Stimulated activated naive B cell treated with anti-CD40 and anti-IgM and Interleukin-4, amounts not matched to agents 10 μg/mL and 1 μg/mL and 100 μg/mL, for 72 hours (primary cell): Measurements from ENCODE around the gene EXOC3L1.

Experiments
- ATAC-seq, 2 donors: fragments of 150-1000 bp; cut with Tn5 transposase; replicated peaks; 2 replicates each; pipeline ENCODE4 v1.10.0; 2021; ENCODE audit warnings: moderate library complexity in 1 of 2
- DNase-seq: peaks from one replicate; pipeline ENCODE4 v3.0.0; 2021
- H3K27ac Mint-ChIP-seq: one replicate; pipeline ENCODE4 v1.8.0; 2022; ENCODE audit warnings: mild to moderate bottlenecking, mixed read lengths
- H3K27me3 Mint-ChIP-seq, 2 donors: one replicate each; pipeline ENCODE4 v1.8.0; 2022; ENCODE audit warnings: mixed read lengths in 2 of 2
- H3K36me3 Mint-ChIP-seq, 2 donors: one replicate each; pipeline ENCODE4 v1.8.0; 2022; ENCODE audit warnings: mixed read lengths in 2 of 2, mild to moderate bottlenecking in 1 of 2
- H3K4me1 Mint-ChIP-seq, 2 donors: one replicate each; pipeline ENCODE4 v1.8.0; 2022; ENCODE audit warnings: mixed read lengths in 2 of 2, mild to moderate bottlenecking in 1 of 2
- H3K4me3 Mint-ChIP-seq, 2 donors: one replicate each; pipeline ENCODE4 v1.8.0; 2022; ENCODE audit warnings: mild to moderate bottlenecking in 2 of 2, mixed read lengths in 2 of 2, moderate library complexity in 1 of 2
- H3K9me3 Mint-ChIP-seq, 2 donors: one replicate each; pipeline ENCODE4 v1.8.0; 2022; ENCODE audit warnings: mixed read lengths in 2 of 2, mild to moderate bottlenecking in 1 of 2

EXOC3L1 gene

DNA sequence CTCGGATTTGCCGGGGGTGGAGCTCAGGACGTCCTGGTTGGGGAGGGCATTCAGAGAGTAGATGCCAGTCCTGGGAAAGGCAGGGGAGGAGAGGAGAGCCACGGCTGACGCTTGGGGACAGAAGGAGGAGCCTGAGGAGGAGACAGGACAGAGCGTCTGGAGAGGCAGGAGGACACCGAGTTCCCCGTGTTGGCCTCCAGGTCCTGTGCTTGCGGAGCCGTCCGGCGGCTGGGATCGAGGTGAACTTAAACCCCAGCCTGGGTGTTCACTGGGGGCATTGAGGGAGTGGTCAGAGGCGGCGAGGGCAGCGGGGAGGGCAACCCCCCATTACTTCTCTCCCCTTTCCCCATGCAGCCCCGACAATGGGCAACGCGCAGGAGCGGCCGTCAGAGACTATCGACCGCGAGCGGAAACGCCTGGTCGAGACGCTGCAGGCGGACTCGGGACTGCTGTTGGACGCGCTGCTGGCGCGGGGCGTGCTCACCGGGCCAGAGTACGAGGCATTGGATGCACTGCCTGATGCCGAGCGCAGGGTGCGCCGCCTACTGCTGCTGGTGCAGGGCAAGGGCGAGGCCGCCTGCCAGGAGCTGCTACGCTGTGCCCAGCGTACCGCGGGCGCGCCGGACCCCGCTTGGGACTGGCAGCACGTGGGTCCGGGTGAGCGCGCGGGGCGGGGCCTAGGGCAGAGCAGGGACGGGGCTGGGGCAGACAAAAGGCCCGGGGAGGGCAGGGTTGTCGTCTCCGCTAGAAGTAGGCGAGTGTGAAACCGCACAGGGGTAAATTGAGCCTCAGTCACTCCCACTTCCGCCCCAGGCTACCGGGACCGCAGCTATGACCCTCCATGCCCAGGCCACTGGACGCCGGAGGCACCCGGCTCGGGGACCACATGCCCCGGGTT lies 15.9 kb downstream of the EXOC3L1 start:
- Mint-ChIP-seq H3K4me1 (peaks cover 36 to 50% of the 10 kb centered on the region in 2 donors), H3K4me3 (peak overlapping the region; percentile 80 to 83), H3K36me3 (peaks cover 2 to 3% of the 10 kb centered on the region in 2 donors), H3K9me3 (no peaks in the 10 kb centered on the region), H3K27me3 (peaks cover 78 to 91% of the 10 kb centered on the region in 2 donors), H3K27ac (no peak overlapping the region)
- DNase-seq = no peak
- peak; percentile 73 to 74 for ATAC-seq

- Mint-ChIP-seq H3K9me3 (no peaks in the 10 kb centered on the region), H3K36me3 (no peaks in the 10 kb centered on the region), H3K27ac (no peak overlapping the region), H3K4me1 (peaks cover 36 to 46% of the 10 kb centered on the region in 2 donors), H3K4me3 (peak overlapping the region; percentile 80 to 83), H3K27me3 (peaks cover 78 to 91% of the 10 kb centered on the region in 2 donors)
- ATAC-seq (no peak), DNase-seq (no peak)
These were observed 16.6 kb downstream of the EXOC3L1 start for GRCh38 chr16:67173323-67173722.

GRCh38 chr16:67170949-67171649 lies 18.8 kb downstream of the EXOC3L1 start:
- Mint-ChIP-seq H3K9me3 (no peaks in the 10 kb centered on the region), H3K4me3 (peak overlapping the region; percentile 77 to 86), H3K4me1 (peaks cover 35 to 49% of the 10 kb centered on the region in 2 donors), H3K27me3 (peaks cover 76 to 92% of the 10 kb centered on the region in 2 donors), H3K36me3 (no peaks in the 10 kb centered on the region), H3K27ac (peak overlapping the region; percentile 48)
- ATAC-seq = peak; percentile 13 to 17
- DNase-seq = no peak

DNA sequence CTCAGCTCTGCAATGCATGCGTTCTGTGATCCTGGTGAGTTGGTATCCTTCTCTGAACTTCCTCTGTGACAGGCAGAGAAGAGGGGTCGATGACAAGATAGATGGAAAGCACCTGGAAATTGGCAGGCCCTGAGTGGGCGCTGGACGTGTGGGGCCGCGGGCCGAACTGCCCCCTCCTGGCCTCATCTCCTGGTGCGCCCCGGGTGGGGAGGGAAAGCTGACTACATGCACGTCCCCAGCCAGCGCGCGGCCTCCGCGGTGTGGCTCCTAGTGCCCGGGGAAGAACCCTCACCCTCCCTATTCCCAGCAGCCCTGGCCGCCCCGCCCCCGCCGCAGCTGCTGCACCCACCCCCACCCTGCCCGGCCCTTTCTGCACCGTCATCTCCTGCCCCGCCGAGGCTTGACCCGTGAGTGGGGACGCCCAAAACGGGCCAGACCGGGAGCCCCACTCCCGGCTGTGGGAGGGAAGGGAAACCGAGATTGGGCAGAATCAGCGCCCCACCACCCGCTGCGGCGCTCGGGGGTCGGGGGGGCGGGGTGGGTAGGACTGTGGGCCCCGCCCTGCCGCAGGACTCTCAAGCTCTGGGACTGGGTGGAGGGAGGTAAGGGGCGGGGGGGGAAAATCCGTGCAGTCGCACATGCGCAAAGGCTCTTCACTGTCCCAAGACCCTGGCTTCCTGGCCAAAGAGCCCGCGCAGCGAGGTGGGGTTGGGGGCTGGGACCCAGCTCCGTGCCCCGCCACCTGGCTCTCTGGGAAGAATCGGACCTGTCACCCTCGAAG lies 19.6 kb downstream of the EXOC3L1 start, which contains the start of gene NOL3:
Gene NOL3, plus strand, starts transcription at position 371 of the 781 bp plus-strand sequence.
- H3K36me3 Mint-ChIP-seq = no peaks in the 10 kb centered on the region
- no peaks in the 10 kb centered on the region for H3K9me3 Mint-ChIP-seq
- ATAC-seq (peak; percentile 41 to 44), DNase-seq (no peak)
- peaks cover 36 to 51% of the 10 kb centered on the region in 2 donors for H3K4me1 Mint-ChIP-seq
- H3K27ac Mint-ChIP-seq = peak within 1 kb of the TSS; percentile 76
- H3K27me3 Mint-ChIP-seq = peaks cover 77 to 92% of the 10 kb centered on the region in 2 donors
- H3K4me3 Mint-ChIP-seq = peak within 1 kb of the TSS; percentile 77 to 86

GRCh38 chr16:67169642-67170167 lies 20.2 kb downstream of the EXOC3L1 start:
- Mint-ChIP-seq H3K9me3 (no peaks in the 10 kb centered on the region), H3K4me3 (peak overlapping the region; percentile 77 to 86), H3K27ac (peak overlapping the region; percentile 76), H3K27me3 (peaks cover 82 to 95% of the 10 kb centered on the region in 2 donors), H3K36me3 (no peaks in the 10 kb centered on the region), H3K4me1 (peaks cover 40 to 58% of the 10 kb centered on the region in 2 donors)
- no peak for DNase-seq
- ATAC-seq = peak in 1 of 2 donors; percentile 8

DNA sequence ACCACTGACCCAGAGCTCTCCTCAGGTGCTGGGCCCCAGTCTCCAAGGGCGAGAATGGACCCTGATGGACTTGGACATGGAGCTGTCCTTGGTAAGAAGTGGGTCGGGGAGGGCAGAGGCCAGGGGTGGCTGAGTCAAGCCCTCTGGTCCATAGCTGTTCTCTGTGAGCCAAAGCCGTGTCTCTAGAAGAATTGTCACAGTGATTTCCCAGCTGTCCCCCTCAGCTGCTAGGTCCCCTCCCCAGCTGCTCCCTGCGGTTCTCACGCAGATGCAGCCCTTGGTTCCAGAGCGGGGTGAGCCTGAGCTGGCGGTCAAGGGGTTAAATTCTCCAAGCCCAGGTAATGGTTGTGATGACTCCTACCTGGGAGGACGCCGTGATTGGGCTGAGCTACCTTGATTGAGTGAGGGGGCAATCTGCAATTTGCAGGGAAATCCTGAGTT lies 20.9 kb downstream of the EXOC3L1 start:
- DNase-seq (no peak), ATAC-seq (no peak)
- Mint-ChIP-seq H3K4me1 (peaks cover 40 to 54% of the 10 kb centered on the region in 2 donors), H3K4me3 (no peak overlapping the region), H3K27ac (no peak overlapping the region), H3K36me3 (no peaks in the 10 kb centered on the region), H3K9me3 (no peaks in the 10 kb centered on the region), H3K27me3 (peaks cover 83 to 94% of the 10 kb centered on the region in 2 donors)

- Mint-ChIP-seq H3K9me3 (no peaks in the 10 kb centered on the region), H3K36me3 (no peaks in the 10 kb centered on the region), H3K27ac (no peak overlapping the region), H3K27me3 (peaks cover 75 to 91% of the 10 kb centered on the region in 2 donors), H3K4me1 (peaks cover 34 to 58% of the 10 kb centered on the region in 2 donors), H3K4me3 (no peak overlapping the region)
- DNase-seq = no peak
- no peak for ATAC-seq
These were observed 22.3 kb downstream of the EXOC3L1 start for GRCh38 chr16:67167588-67167987.

GRCh38 chr16:67166598-67167168 lies 23.3 kb downstream of the EXOC3L1 start:
- Mint-ChIP-seq H3K27ac (peak overlapping the region; percentile 25), H3K4me3 (no peak overlapping the region), H3K36me3 (peaks cover 0 to 2% of the 10 kb centered on the region in 2 donors), H3K4me1 (peaks cover 36 to 66% of the 10 kb centered on the region in 2 donors), H3K9me3 (no peaks in the 10 kb centered on the region), H3K27me3 (peaks cover 69 to 91% of the 10 kb centered on the region in 2 donors)
- ATAC-seq = no peak
- no peak for DNase-seq

DNA sequence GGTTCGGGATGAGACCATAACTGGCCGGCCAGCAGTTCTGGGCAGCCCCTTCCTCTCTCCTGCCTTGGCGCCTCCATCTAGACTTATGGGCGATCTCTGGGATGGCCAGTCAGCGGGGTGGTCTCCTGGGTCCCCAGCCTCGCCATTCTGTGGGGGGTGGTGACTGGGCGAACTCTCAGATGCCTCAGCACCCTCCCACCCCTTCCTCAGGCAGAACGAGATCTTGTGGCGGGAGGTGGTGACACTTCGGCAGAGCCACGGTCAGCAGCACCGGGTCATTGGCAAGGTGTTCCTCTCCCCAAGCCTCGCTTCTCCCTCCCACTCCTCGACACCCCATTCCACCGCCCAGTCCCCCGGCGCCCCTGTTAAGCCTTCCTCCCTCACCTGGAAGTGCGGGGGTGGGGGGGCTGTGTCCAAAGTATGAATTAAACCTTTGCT lies 23.8 kb downstream of the EXOC3L1 start:
- DNase-seq = no peak
- Mint-ChIP-seq H3K27me3 (peaks cover 65 to 89% of the 10 kb centered on the region in 2 donors), H3K4me1 (peaks cover 32 to 69% of the 10 kb centered on the region in 2 donors)

GRCh38 chr16:67165121-67166078 lies 24.5 kb downstream of the EXOC3L1 start:
- Mint-ChIP-seq H3K9me3 (peaks cover 0 to 1% of the 10 kb centered on the region in 2 donors), H3K36me3 (peaks cover 0 to 4% of the 10 kb centered on the region in 2 donors), H3K4me3 (peak overlapping the region; percentile 46 to 65), H3K27ac (peak overlapping the region; percentile 56), H3K27me3 (peaks cover 60 to 88% of the 10 kb centered on the region in 2 donors), H3K4me1 (peaks cover 32 to 72% of the 10 kb centered on the region in 2 donors)
- ATAC-seq (no peak), DNase-seq (no peak)

More for the DNA sequence above, 23.8 kb downstream of the EXOC3L1 start:
- H3K27ac Mint-ChIP-seq = peak overlapping the region; percentile 25
- no peak overlapping the region for H3K4me3 Mint-ChIP-seq
- peaks cover 0 to 2% of the 10 kb centered on the region in 2 donors for H3K36me3 Mint-ChIP-seq
- no peaks in the 10 kb centered on the region for H3K9me3 Mint-ChIP-seq
- ATAC-seq = no peak

- DNase-seq (no peak), ATAC-seq (no peak)
- Mint-ChIP-seq H3K4me3 (peak within 1 kb of the TSS; percentile 63 to 73), H3K27me3 (peaks cover 54 to 80% of the 10 kb centered on the region in 2 donors), H3K9me3 (peaks cover 0 to 1% of the 10 kb centered on the region in 2 donors), H3K27ac (peak within 1 kb of the TSS; percentile 56), H3K36me3 (peaks cover 0 to 4% of the 10 kb centered on the region in 2 donors), H3K4me1 (peaks cover 26 to 70% of the 10 kb centered on the region in 2 donors)
These were observed 25.3 kb downstream of the EXOC3L1 start, which contains the start of gene HSF4 for GRCh38 chr16:67164599-67165061. TSS of gene HSF4 (plus strand) at chr16:67164745. CDS start at chr16:67164812, 67 bp downstream.

DNA sequence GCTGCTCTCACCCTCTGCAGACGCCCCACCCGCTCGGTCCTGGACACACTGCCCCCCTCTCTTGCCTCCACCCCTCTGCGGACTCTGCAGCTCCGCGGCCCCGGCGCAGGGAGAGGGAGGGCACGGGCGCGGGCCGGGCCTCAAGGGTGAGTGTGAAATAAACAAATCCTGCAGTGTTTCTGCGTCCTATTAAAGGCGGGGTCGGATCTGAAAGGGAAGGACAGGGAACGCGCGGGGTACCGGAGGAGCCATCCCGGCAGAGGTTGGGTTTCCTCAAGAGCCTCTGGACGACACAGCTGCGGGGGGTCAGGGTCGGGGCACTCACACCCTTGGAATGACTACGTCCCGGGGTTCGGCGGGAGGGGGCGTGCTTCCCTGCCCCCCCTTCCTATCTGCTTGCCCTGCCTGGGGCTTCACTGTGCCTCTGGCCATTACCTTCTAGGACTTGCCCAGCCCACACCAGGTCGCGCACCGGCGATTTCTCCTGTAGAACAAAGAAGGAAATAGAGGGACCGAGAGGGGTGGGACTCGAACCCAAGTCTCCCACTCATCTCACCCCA lies 25.9 kb downstream of the EXOC3L1 start:
- DNase-seq = no peak
- H3K27ac Mint-ChIP-seq = peak overlapping the region; percentile 31
- peaks cover 49 to 75% of the 10 kb centered on the region in 2 donors for H3K27me3 Mint-ChIP-seq

More for the DNA sequence above, 25.9 kb downstream of the EXOC3L1 start:
- Mint-ChIP-seq H3K4me1 (peaks cover 26 to 68% of the 10 kb centered on the region in 2 donors), H3K4me3 (peak overlapping the region; percentile 63 to 73), H3K9me3 (peaks cover 0 to 1% of the 10 kb centered on the region in 2 donors), H3K36me3 (peaks cover 0 to 4% of the 10 kb centered on the region in 2 donors)
- no peak for ATAC-seq
